Right cardiac atrium (tissue), 5 donors: ENCODE results near the gene AFMID. TPM values are rescaled to one million over a fixed set of nuclear protein-coding genes. Genes with fewer than 3 reads are reported as not detected.
"Not testable (repeated sequence)": the region's sequence is repeated elsewhere in the genome, so short reads cannot be mapped to it uniquely, and the experiment has no call there.

Experiments used
- ATAC-seq, 2 donors: fragments of 200-7000 bp; cut with Tn5 transposase; one replicate each; pipeline versions ENCODE4 v1.8.0 to v1.9.1; 2020; ENCODE audit warnings: moderate library complexity in 2 of 2, mild to moderate bottlenecking in 1 of 2
- DNase-seq, 3 donors: peaks; one replicate each; pipeline ENCODE4 v3.0.0-alpha.2; 2020
- H3K27ac ChIP-seq: one replicate; pipeline ENCODE4 v1.5.1; 2013; ENCODE audit warnings: mild to moderate bottlenecking, low read length, control low read depth, moderate library complexity
- H3K27me3 ChIP-seq: one replicate; pipeline ENCODE4 v1.6.1; 2013; ENCODE audit not compliant: control insufficient read depth, insufficient read depth
- H3K4me1 ChIP-seq: one replicate; pipeline ENCODE4 v1.6.1; 2013; ENCODE audit warnings: low read length; ENCODE audit not compliant: control insufficient read depth, insufficient read depth
- H3K4me3 ChIP-seq: one replicate; pipeline ENCODE4 v1.5.1; 2013; ENCODE audit warnings: low read length, control low read depth
- H3K9me3 ChIP-seq: one replicate; pipeline ENCODE4 v1.6.1; 2013; ENCODE audit warnings: low read length; ENCODE audit not compliant: control insufficient read depth
- WGBS: extraction: QIAGEN DNeasy Blood & Tissue Kit; methylation state at CpG from one replicate; pipeline ENCODE4 v1.1.7; 2013; 5-methylcytosine and 5-hydroxymethylcytosine counted together
- intact Hi-C, 4 donors: fragments of 100-400 bp; cut with DNase I; formaldehyde crosslinking; loops; one replicate each; pipeline versions ENCODE4 v1.11.0 to v1.14.0; 2022 to 2023
- polyA plus RNA-seq: library from polyadenylated mRNA; stranded (reverse); fragments of 200-250 nt; gene quantifications from one replicate; pipeline ENCODE4 v1.2.3, GENCODE V29; 2013
- total RNA-seq, 4 donors: library from RNA; stranded (reverse); fragmentation: NEBNext Ultra II Directional; extraction: Animal tissue kit (Norgen Biotek cat#: 25700); gene quantifications; one replicate each; pipeline ENCODE4 v1.2.1, GENCODE V29; 2021
- donor health status: healthy with polysubstance abuse.
- donor health status: DM: no; HTN: yes; CAD: no.
- donor health status: DM: no; HTN: no; CAD: no.
- donor health status: DM: no; HTN: yes; CAD: no; lungs with severe emphysema.
- donor health status: DM: yes; HTN: yes; CAD: no.

Gene AFMID
- total and polyA plus RNA-seq, 5 donors: 17.5 to 53.3 (median 30.6) TPM

DNA sequence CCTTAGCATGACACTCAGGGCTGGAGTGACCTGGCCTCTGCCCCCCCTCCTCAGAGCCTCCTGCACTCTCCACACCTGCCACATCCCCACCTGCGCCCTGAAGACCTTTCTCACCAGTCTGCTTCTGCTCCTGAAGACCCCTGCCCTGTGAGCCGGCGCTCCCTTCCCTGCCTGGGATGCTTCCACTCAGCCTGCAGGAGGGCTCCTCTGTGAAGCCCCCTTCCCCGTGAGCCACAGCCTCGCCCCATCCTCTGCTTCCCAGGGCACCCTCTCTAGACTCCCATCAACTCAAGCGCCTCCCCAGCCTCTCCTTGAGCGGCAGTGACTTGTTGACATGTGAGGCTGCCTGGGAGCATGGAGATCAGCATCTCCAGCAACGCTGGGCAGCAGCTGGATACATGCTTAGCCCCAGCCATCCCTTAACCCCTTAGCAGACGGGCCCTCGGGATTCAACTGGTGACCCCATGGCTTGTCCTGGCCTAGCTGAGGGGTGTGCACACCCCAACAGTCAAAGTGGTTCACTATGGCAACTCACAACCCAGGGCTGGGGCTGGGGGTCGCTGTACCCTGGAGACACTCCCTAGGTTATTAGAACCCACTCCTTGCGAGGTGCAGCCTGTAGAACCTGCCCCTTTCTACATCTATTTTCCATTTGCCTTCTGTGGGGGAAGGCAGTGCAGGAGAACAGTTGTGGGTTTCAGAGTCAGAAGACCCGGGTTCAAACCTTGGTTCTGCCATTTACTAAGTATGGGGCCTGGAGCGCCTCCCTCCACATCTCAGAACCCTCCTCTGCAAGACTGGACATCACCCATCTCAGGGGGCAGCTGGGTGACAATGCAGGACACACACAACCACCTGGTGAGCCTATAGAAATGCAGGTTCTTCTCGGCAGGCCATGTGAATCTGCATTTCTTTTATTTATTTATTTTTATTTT lies 65.8 kb downstream of the AFMID start:
- peak in 1 of 3 donors; percentile 57 for DNase-seq
- Histone ChIP-seq H3K4me3 (no peak overlapping the region), H3K9me3 (no peaks in the 10 kb centered on the region), H3K27ac (no peak overlapping the region), H3K27me3 (no peaks in the 10 kb centered on the region), H3K4me1 (peaks cover 8% of the 10 kb centered on the region)
- intact Hi-C loops: loop anchor here in 3 of 4 donors (5.0 to 10.0 kb wide), 2 partner anchors 141 to 172 kb away; no protein-coding TSS in a partner anchor
- 73% methylated on average over 15 of the region's 15 CpGs for WGBS
- no peak for ATAC-seq

- peak overlapping the region; percentile 57 for H3K4me3 ChIP-seq
- H3K4me1 ChIP-seq, ATAC-seq, H3K9me3 ChIP-seq, H3K27ac ChIP-seq, H3K27me3 ChIP-seq: not testable (repeated sequence)
- peak in 1 of 3 donors; percentile 57 for DNase-seq
- 81% methylated on average over 12 of the region's 12 CpGs for WGBS
- intact Hi-C loops: loop anchor here in 3 of 4 donors (5.0 to 10.0 kb wide), 2 partner anchors 141 to 171 kb away; no protein-coding TSS in a partner anchor
Measured at GRCh38 chr17:78253636-78253945, 66.4 kb downstream of the AFMID start.

DNA sequence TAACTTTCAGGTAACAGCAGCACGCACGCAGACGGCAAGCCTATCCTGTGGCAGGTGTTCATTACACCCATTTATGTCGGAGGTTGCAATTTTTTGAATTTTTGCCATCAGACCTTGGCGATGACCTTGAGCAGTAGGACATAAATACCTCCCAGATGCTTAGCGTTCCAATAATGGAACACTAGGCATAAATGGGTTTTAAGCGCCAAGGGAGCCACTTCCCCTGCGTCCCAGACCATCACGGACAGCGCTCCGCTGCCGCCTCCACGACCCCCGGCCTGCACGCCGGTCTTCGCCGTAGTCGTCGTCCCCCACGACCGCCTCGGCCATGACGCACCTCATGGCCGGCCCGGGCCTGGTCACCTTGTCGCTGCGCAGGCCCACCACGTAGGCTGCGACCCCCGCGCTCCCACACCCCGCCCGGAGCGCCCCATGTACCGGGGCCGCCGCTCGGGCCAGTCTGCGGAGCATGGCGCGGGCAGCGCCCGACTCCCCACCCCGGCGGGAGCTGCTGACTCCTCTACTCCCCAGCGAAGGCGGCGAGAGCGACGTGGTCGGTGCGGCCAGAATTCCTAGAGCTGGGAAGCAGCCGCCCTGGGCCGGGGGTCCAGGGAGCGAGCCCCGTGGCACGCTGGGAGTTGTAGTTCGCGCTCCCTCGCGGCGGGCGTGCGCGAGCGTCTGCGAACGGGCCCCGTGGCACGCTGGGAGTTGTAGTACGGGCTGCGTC lies 66.9 kb downstream of the AFMID start:
- peak; percentile 89 to 96 (median 95) for DNase-seq
- peak; percentile 78 to 82 for ATAC-seq
- peak overlapping the region; percentile 82 for H3K27ac ChIP-seq
- peak overlapping the region; percentile 57 for H3K4me3 ChIP-seq
- WGBS: 2% methylated on average over 73 of the region's 73 CpGs
- no peaks in the 10 kb centered on the region for H3K9me3 ChIP-seq
- H3K27me3 ChIP-seq: no peaks in the 10 kb centered on the region
- peaks cover 8% of the 10 kb centered on the region for H3K4me1 ChIP-seq
- intact Hi-C loops: loop anchor here in 3 of 4 donors (5.0 to 10.0 kb wide), 2 partner anchors 142 to 171 kb away; no protein-coding TSS in a partner anchor

GRCh38 chr17:78255029-78255656 lies 68.0 kb downstream of the AFMID start:
- no peak overlapping the region for H3K4me3 ChIP-seq

DNA sequence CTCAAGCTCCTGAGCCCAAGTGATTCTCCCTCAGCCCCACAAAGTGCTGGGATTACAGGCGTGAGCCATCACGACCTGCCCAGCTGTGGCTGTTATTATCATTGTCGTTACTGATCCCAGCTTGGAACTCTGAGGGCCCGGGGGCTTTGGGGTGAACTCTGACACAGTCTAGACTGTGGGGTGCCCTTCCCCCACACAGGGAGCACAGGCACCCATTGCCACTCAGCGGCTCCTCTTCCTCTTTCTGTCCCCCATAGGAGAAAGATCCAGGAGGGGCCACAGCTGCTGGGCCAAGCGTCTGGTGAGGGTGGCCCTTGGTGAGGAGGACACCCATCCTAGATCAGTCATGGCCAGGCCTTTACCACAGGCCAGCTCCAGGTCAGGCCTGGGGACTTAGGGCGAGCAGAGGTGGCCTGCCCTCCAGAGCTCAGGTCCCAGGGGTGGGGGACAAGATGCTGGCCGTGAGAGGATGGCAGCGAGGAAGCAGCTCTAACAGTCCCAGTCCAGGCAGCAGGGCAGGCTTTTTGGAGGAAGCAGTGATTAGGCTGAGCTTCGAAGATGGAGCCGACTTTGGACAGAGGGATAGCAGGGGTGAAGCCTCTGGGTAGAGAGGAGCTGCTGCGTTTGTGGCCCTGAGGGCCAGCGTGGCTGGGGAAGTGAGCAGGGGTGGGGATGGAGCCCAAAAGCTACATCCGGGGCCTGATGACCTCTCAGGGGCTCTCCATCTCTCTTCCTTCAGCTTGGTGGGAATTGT lies 69.0 kb downstream of the AFMID start:
- Histone ChIP-seq H3K27ac (peak overlapping the region; percentile 62), H3K27me3 (no peaks in the 10 kb centered on the region), H3K4me3 (no peak overlapping the region), H3K4me1 (peaks cover 8% of the 10 kb centered on the region), H3K9me3 (no peaks in the 10 kb centered on the region)
- WGBS: 61% methylated on average over 14 of the region's 14 CpGs
- DNase-seq: peak in 2 of 3 donors; percentile 46 to 56
- ATAC-seq: no peak
- intact Hi-C loops: loop anchor here in 1 of 4 donors (10.0 kb wide), 1 partner anchor 169 kb away; no protein-coding TSS in a partner anchor

More at GRCh38 chr17:78255029-78255656, 68.0 kb downstream of the AFMID start:
- WGBS: 89% methylated on average over 18 of the region's 18 CpGs
- intact Hi-C loops: loop anchor here in 1 of 4 donors (10.0 kb wide), 1 partner anchor 170 kb away; no protein-coding TSS in a partner anchor
- peaks cover 8% of the 10 kb centered on the region for H3K4me1 ChIP-seq
- H3K27me3 ChIP-seq: no peaks in the 10 kb centered on the region
- DNase-seq (peak in 1 of 3 donors; percentile 52), ATAC-seq (no peak)
- no peak overlapping the region for H3K27ac ChIP-seq
- no peaks in the 10 kb centered on the region for H3K9me3 ChIP-seq

- DNase-seq: peak; percentile 44 to 77 (median 77)
- intact Hi-C loops: loop anchor here in 1 of 4 donors (10.0 kb wide), 1 partner anchor 168 kb away; no protein-coding TSS in a partner anchor
- peaks cover 8% of the 10 kb centered on the region for H3K4me1 ChIP-seq
Measured at GRCh38 chr17:78256707-78257591, 69.8 kb downstream of the AFMID start.

More at GRCh38 chr17:78256707-78257591, 69.8 kb downstream of the AFMID start:
- WGBS: 36% methylated on average over 18 of the region's 18 CpGs
- Histone ChIP-seq H3K27me3 (no peaks in the 10 kb centered on the region), H3K27ac (peak overlapping the region; percentile 62), H3K9me3 (no peaks in the 10 kb centered on the region), H3K4me3 (no peak overlapping the region)
- ATAC-seq: peak in 1 of 2 donors; percentile 22

Other genes starting within 250 kb of the AFMID start
- 10 to 100 TPM; 23.1 to 32.8 (median 25.6) TPM for gene TNRC6C, start 228.7 kb upstream of the AFMID start, total RNA-seq
- gene TNRC6C, start 228.7 kb upstream of the AFMID start, polyA plus RNA-seq: 8.6 TPM
- gene TMC6, start 58.6 kb upstream of the AFMID start, total RNA-seq: 10 to 100 TPM; 27.9 to 45.4 (median 38.2) TPM
- gene TMC6, start 58.6 kb upstream of the AFMID start, polyA plus RNA-seq: 21.2 TPM
- 1 to 10 TPM; 2.6 to 3.9 (median 3.0) TPM for gene TMC8, start 56.6 kb upstream of the AFMID start, total RNA-seq
- gene TMC8, start 56.6 kb upstream of the AFMID start, polyA plus RNA-seq: 2.4 TPM
- not detected for gene C17orf99, start 41.0 kb upstream of the AFMID start, total RNA-seq
- gene C17orf99, start 41.0 kb upstream of the AFMID start, polyA plus RNA-seq: not detected
- gene SYNGR2, start 18.8 kb upstream of the AFMID start, total RNA-seq: 10 to 100 TPM; 81.9 to 92.2 (median 83.9) TPM
- 85.8 TPM for gene SYNGR2, start 18.8 kb upstream of the AFMID start, polyA plus RNA-seq
- gene TK1, start 310 bp upstream of the AFMID start, total RNA-seq: 1 to 10 TPM in 2 of 4 donors, under 1 TPM in 2; 0.51 to 5.2 (median 1.9) TPM
- 1.2 TPM for gene TK1, start 310 bp upstream of the AFMID start, polyA plus RNA-seq
- gene BIRC5, start 26.9 kb downstream of the AFMID start, total RNA-seq: 1 to 10 TPM in 2 of 4 donors, under 1 TPM in 1, not detected in 1; 0.17 to 1.3 (median 1.1) TPM
- gene BIRC5, start 26.9 kb downstream of the AFMID start, polyA plus RNA-seq: 0.29 TPM
- gene TMEM235, start 44.3 kb downstream of the AFMID start, total RNA-seq: not detected
- not detected for gene TMEM235, start 44.3 kb downstream of the AFMID start, polyA plus RNA-seq
- 10 to 100 TPM in 3 of 4 donors, 1 to 10 TPM in 1; 6.6 to 51.2 (median 11.6) TPM for gene SOCS3, start 172.7 kb downstream of the AFMID start, total RNA-seq
- gene SOCS3, start 172.7 kb downstream of the AFMID start, polyA plus RNA-seq: 52.6 TPM
- 10 to 100 TPM; 20.2 to 22.2 (median 20.8) TPM for gene PGS1, start 191.3 kb downstream of the AFMID start, total RNA-seq
- gene PGS1, start 191.3 kb downstream of the AFMID start, polyA plus RNA-seq: 13.9 TPM